ENCODE results near the gene NAGLU. TPM values are rescaled to one million over a fixed set of nuclear protein-coding genes. Genes with fewer than 3 reads are reported as not detected.

NAGLU gene
- polyA plus RNA-seq, 3 donors = 10.4 to 32.9 (median 24.9) TPM

DNA sequence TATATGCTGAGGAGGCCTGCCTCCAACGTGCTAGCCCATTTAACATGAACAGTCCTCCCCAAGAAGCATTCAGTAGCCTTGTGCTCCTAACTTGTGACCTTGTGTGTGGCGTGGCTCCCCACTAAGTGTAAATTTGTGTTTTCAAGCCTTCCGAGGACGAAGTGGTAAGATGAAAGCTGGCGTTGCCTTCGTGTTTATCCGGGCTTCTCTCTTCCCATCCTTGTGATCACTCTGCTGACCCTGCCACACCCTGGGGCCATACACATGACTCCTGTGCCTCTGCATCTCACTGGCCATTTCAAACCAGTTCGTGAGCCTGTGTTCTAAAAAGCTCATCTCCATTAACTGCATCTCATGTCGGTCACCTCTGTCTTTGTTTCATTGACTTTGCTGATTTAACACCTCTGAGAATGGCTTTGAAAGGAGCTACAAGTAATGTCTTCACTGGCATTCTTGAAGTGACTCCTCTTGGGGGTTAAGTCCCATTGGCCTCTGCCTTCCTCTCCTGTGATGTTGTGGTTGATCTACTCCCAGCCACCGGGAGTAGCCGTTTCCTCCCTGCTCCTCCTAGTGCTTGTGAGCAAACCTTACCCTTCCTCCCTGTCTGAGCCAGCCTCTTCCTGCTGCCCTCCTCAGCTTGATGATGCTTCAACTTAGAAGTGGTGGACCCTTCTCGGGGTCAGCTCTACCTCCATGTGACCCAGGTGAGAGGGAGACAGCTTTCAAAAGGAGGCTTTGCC is 27.4 kb upstream of the NAGLU start:
- TF ChIP-seq, protein P1, sequence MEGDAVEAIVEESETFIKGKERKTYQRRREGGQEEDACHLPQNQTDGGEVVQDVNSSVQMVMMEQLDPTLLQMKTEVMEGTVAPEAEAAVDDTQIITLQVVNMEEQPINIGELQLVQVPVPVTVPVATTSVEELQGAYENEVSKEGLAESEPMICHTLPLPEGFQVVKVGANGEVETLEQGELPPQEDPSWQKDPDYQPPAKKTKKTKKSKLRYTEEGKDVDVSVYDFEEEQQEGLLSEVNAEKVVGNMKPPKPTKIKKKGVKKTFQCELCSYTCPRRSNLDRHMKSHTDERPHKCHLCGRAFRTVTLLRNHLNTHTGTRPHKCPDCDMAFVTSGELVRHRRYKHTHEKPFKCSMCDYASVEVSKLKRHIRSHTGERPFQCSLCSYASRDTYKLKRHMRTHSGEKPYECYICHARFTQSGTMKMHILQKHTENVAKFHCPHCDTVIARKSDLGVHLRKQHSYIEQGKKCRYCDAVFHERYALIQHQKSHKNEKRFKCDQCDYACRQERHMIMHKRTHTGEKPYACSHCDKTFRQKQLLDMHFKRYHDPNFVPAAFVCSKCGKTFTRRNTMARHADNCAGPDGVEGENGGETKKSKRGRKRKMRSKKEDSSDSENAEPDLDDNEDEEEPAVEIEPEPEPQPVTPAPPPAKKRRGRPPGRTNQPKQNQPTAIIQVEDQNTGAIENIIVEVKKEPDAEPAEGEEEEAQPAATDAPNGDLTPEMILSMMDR (IDR thresholded peaks at IDR 0.05) = no peak
- Histone ChIP-seq H3K4me2 (replicated peaks; ENCODE audit: extremely low read depth, low read length, poor library complexity, severe bottlenecking) (no peak overlapping the region), H3K9me3 (replicated peaks in 1 of 2; ENCODE audit: control insufficient read depth in 1 of 2, insufficient read depth in 1 of 2, low read length in 2 of 2) (no peaks in the 10 kb centered on the region), H2AFZ (ENCODE audit: insufficient read depth, low read depth, low read length, poor library complexity, severe bottlenecking) (no peak overlapping the region), H3K4me3 (replicated peaks in 1 of 3; ENCODE audit: low read depth in 2 of 3, low read length in 3 of 3) (no peak overlapping the region), H3K36me3 (replicated peaks in 1 of 2; ENCODE audit: control insufficient read depth in 1 of 2, insufficient read depth in 2 of 2, low read length in 2 of 2) (peaks cover 71 to 93% of the 10 kb centered on the region in 2 donors), H4K20me1 (ENCODE audit: insufficient read depth, low read length) (peaks cover 45% of the 10 kb centered on the region), H3K27ac (ENCODE audit: low read depth in 1 of 2, low read length in 2 of 2) (no peak overlapping the region), H3K4me1 (ENCODE audit: control insufficient read depth in 1 of 2, insufficient read depth in 2 of 2, low read length in 2 of 2) (peaks cover 0 to 3% of the 10 kb centered on the region in 2 donors), H3K79me2 (ENCODE audit: insufficient read depth, low read length) (no peaks in the 10 kb centered on the region), H3K9ac (ENCODE audit: insufficient read depth, low read length, poor library complexity, severe bottlenecking) (no peak overlapping the region), H3K27me3 (ENCODE audit: control insufficient read depth in 2 of 2, insufficient read depth in 2 of 2, low read length in 2 of 2) (no peaks in the 10 kb centered on the region)
- peaks cover 0 to 5% (median 3%) of the 10 kb centered on the region in 3 donors for H3K27me3 Mint-ChIP-seq (ENCODE audit: low read depth in 3 of 3)
- no peak for DNase-seq
- no peak overlapping the region for H3K4me3 Mint-ChIP-seq
- H3K9me3 Mint-ChIP-seq = peaks cover 0 to 3% (median 0%) of the 10 kb centered on the region in 7 donors
- intact Hi-C loops (cut with micrococcal nuclease) = no loop called here
- H3K27ac Mint-ChIP-seq = no peak overlapping the region
- peaks cover 91 to 94% of the 10 kb centered on the region in 2 donors for H3K36me3 Mint-ChIP-seq
- peaks cover 12% of the 10 kb centered on the region for H3K4me1 Mint-ChIP-seq
- 96% methylated on average over 7 of the region's 12 CpGs for WGBS (ENCODE audit: insufficient coverage)

DNA sequence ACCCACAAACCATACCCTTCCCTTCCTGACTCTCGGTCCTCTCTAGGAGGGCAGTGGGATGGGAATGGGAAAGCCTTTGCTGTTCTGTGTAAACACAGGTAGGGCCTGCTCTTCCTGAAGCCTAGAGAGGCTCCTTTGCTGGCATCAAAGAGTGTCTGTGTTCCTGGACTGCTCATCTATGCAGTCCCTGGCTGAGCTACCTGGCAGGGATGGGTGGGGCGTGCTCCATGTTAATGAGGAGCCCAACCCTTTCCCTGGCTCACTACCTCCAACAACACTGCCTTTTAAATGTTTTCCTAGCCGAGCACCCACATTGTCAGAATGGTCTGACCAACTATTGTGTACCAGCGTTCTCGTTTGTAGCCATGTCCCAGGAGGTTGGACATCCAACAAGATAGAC is 26.6 kb upstream of the NAGLU start:
- peaks cover 91 to 94% of the 10 kb centered on the region in 2 donors for H3K36me3 Mint-ChIP-seq
- Histone ChIP-seq H2AFZ (ENCODE audit: insufficient read depth, low read depth, low read length, poor library complexity, severe bottlenecking) (no peak overlapping the region), H3K27me3 (ENCODE audit: control insufficient read depth in 2 of 2, insufficient read depth in 2 of 2, low read length in 2 of 2) (no peaks in the 10 kb centered on the region), H3K79me2 (ENCODE audit: insufficient read depth, low read length) (no peaks in the 10 kb centered on the region), H3K9ac (ENCODE audit: insufficient read depth, low read length, poor library complexity, severe bottlenecking) (no peak overlapping the region), H3K4me2 (replicated peaks; ENCODE audit: extremely low read depth, low read length, poor library complexity, severe bottlenecking) (no peak overlapping the region), H3K4me1 (ENCODE audit: control insufficient read depth in 1 of 2, insufficient read depth in 2 of 2, low read length in 2 of 2) (peaks cover 0 to 3% of the 10 kb centered on the region in 2 donors), H3K9me3 (replicated peaks in 1 of 2; ENCODE audit: control insufficient read depth in 1 of 2, insufficient read depth in 1 of 2, low read length in 2 of 2) (no peaks in the 10 kb centered on the region), H3K4me3 (replicated peaks in 1 of 3; ENCODE audit: low read depth in 2 of 3, low read length in 3 of 3) (no peak overlapping the region), H3K36me3 (replicated peaks in 1 of 2; ENCODE audit: control insufficient read depth in 1 of 2, insufficient read depth in 2 of 2, low read length in 2 of 2) (peaks cover 71 to 93% of the 10 kb centered on the region in 2 donors), H3K27ac (ENCODE audit: low read depth in 1 of 2, low read length in 2 of 2) (no peak overlapping the region), H4K20me1 (ENCODE audit: insufficient read depth, low read length) (peaks cover 47% of the 10 kb centered on the region)
- TF ChIP-seq, protein P1 (IDR thresholded peaks at IDR 0.05) = no peak
- DNase-seq = no peak
- no peak overlapping the region for H3K4me3 Mint-ChIP-seq
- WGBS (ENCODE audit: insufficient coverage) = 70% methylated on average over 4 of the region's 5 CpGs
- H3K27ac Mint-ChIP-seq = no peak overlapping the region
- peaks cover 12% of the 10 kb centered on the region for H3K4me1 Mint-ChIP-seq
- peaks cover 0 to 5% (median 3%) of the 10 kb centered on the region in 3 donors for H3K27me3 Mint-ChIP-seq (ENCODE audit: low read depth in 3 of 3)
- peaks cover 0 to 3% (median 0%) of the 10 kb centered on the region in 7 donors for H3K9me3 Mint-ChIP-seq
- intact Hi-C loops (cut with micrococcal nuclease) = no loop called here
